ENCODE data around the gene PLPP7. TPM values are rescaled to one million over a fixed set of nuclear protein-coding genes. Genes with fewer than 3 reads are reported as not detected.
"Not testable (repeated sequence)": the region's sequence is repeated elsewhere in the genome, so short reads cannot be mapped to it uniquely, and the experiment has no call there.

The PLPP7 gene
- polyA plus RNA-seq, 1 of the 3 experiments (the other 2 are of a cell fraction): 8.6 TPM

DNA sequence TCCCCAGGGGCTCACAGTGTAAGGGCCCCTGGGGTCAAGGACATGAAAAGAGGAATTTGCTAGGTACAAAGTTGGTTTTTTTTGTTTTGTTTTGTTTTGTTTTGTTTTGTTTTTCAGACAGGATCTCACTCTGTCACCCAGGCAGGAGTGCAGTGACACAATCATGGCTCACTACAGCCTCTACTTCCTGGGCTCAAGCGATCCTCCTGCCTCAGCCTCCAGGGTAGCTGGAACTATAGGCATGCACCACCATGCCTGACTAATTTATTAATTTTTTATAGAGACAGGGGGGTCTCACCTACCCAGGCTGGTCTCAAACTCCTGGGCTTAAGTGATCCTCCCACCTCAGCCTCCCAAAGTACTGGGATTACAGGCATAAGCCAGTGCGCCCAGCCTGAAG lies 42.5 kb downstream of the PLPP7 start:
- H3K4me1 ChIP-seq (ENCODE audit: control insufficient read depth in 1 of 2, insufficient read depth in 2 of 2, low read depth in 1 of 2, low read length in 1 of 2); H3K79me2 ChIP-seq (ENCODE audit: insufficient read depth); H3K27ac ChIP-seq (ENCODE audit: low read depth in 2 of 2, low read length in 1 of 2); H3K9ac ChIP-seq; H3K27me3 ChIP-seq (ENCODE audit: insufficient read depth); H4K20me1 ChIP-seq (ENCODE audit: insufficient read depth); H3K4me3 ChIP-seq (ENCODE audit: low read depth in 2 of 2, low read length in 1 of 2); H3K9me2 ChIP-seq; H3K36me3 ChIP-seq (replicated peaks in 1 of 2; ENCODE audit: control insufficient read depth in 1 of 2, insufficient read depth in 2 of 2, low read length in 1 of 2); H3K9me3 ChIP-seq; DNase-seq; H3K4me2 ChIP-seq; POLR2A ChIA-PET; H3F3A ChIP-seq (replicated peaks; ENCODE audit: insufficient read depth); H2AFZ ChIP-seq (ENCODE audit: low read depth): not testable (repeated sequence)
- CTCF ChIA-PET: interaction anchor here (1.1 to 1.6 kb wide), 3 partner anchors 84 to 153 kb away, joined by 3 to 5 read pairs (median 3); no protein-coding TSS in a partner anchor
- WGBS (ENCODE audit: low lambda C conversion rate): 100% methylated on average over 2 of the region's 2 CpGs

DNA sequence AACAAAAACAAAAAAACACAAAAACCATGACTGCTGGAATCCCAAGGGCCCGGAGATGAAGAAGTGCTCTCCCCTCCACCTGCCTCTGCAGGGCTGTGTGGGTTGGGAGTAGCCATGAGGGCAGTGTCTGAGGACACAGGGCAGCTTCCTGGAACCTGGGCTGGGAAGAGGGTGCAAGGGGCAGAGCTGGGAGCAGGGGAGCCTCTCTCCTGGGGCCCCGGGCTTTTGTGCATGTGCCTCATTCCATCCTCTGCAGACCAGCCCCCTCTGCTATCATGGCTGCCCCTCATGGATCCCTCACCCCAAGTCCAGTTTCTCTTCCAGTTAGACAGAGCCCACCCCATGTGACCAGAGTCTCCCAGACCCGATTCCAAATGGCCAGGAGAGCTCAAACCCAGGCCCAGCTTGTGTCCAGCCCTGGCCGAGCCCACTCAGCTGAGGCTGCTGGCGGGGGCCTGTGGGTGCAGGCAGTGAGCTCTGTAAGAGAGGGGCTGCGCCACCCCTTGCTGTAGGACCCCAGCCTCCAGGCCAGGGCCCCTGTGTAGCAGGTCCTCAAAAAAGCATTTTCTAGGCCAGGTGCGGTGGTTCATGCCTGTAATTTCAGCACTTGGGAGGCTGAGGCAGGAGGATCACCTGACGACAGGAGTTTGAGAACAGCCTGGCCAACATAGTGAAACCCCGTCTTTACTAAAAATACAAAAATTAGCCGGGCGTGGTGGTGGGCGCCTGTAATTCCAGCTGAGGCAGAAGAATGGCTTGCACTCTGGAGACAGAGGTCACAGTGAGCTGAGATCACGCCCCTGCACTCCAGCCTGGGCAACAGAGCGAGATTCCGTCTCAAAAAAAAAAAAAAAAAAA lies 44.5 kb downstream of the PLPP7 start:
- no peaks in the 10 kb centered on the region for H3K27me3 ChIP-seq (ENCODE audit: insufficient read depth)
- no peak overlapping the region for H2AFZ ChIP-seq (ENCODE audit: low read depth)
- H3K9me2 ChIP-seq: no peaks in the 10 kb centered on the region
- H3K79me2 ChIP-seq (ENCODE audit: insufficient read depth): no peaks in the 10 kb centered on the region
- H3K36me3 ChIP-seq (replicated peaks in 1 of 2; ENCODE audit: control insufficient read depth in 1 of 2, insufficient read depth in 2 of 2, low read length in 1 of 2): no peaks in the 10 kb centered on the region
- WGBS (ENCODE audit: low lambda C conversion rate): 90% methylated on average over 11 of the region's 15 CpGs
- no peaks in the 10 kb centered on the region for H3F3A ChIP-seq (replicated peaks; ENCODE audit: insufficient read depth)
- TF ChIP-seq EP300 (IDR thresholded peaks at IDR 0.05; ENCODE audit: borderline replicate concordance in 1 of 2, low read depth in 1 of 2, low read length in 1 of 2) (no peak), EZH2phosphoT487 (IDR thresholded peaks at IDR 0.05; ENCODE audit: borderline replicate concordance, low read depth) (no peak), RAD21 (IDR thresholded peaks at IDR 0.05; ENCODE audit: low read length) (no peak), RFX5 (IDR thresholded peaks at IDR 0.05; ENCODE audit: low read length) (no peak), POLR2AphosphoS5 (IDR thresholded peaks at IDR 0.05; ENCODE audit: low read depth, low read length) (no peak), TAF1 (IDR thresholded peaks at IDR 0.05; ENCODE audit: borderline replicate concordance, low read depth, low read length) (no peak), ELF1 (IDR thresholded peaks at IDR 0.05) (no peak), SMC3 (IDR thresholded peaks at IDR 0.05; ENCODE audit: low read depth, low read length) (no peak), MXI1 (IDR thresholded peaks at IDR 0.05; ENCODE audit: low read depth, low read length) (no peak), SIN3A (IDR thresholded peaks at IDR 0.05; ENCODE audit: borderline replicate concordance, low read depth, low read length) (no peak), TEAD4 (IDR thresholded peaks at IDR 0.05; ENCODE audit: borderline replicate concordance, insufficient read depth) (no peak), TCF12 (IDR thresholded peaks at IDR 0.05) (no peak), YY1 (IDR thresholded peaks at IDR 0.05; ENCODE audit: low read depth) (no peak), FOXJ3 (CRISPR knock-in tag; IDR thresholded peaks at IDR 0.05) (no peak), FOSL2 (IDR thresholded peaks at IDR 0.05; ENCODE audit: borderline replicate concordance, low read depth) (no peak), RXRA (IDR thresholded peaks at IDR 0.05; ENCODE audit: borderline replicate concordance, low read depth) (no peak)
- TF ChIP-seq, protein P1, sequence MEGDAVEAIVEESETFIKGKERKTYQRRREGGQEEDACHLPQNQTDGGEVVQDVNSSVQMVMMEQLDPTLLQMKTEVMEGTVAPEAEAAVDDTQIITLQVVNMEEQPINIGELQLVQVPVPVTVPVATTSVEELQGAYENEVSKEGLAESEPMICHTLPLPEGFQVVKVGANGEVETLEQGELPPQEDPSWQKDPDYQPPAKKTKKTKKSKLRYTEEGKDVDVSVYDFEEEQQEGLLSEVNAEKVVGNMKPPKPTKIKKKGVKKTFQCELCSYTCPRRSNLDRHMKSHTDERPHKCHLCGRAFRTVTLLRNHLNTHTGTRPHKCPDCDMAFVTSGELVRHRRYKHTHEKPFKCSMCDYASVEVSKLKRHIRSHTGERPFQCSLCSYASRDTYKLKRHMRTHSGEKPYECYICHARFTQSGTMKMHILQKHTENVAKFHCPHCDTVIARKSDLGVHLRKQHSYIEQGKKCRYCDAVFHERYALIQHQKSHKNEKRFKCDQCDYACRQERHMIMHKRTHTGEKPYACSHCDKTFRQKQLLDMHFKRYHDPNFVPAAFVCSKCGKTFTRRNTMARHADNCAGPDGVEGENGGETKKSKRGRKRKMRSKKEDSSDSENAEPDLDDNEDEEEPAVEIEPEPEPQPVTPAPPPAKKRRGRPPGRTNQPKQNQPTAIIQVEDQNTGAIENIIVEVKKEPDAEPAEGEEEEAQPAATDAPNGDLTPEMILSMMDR (IDR thresholded peaks at IDR 0.05): no peak
- TF ChIP-seq, protein P2, sequence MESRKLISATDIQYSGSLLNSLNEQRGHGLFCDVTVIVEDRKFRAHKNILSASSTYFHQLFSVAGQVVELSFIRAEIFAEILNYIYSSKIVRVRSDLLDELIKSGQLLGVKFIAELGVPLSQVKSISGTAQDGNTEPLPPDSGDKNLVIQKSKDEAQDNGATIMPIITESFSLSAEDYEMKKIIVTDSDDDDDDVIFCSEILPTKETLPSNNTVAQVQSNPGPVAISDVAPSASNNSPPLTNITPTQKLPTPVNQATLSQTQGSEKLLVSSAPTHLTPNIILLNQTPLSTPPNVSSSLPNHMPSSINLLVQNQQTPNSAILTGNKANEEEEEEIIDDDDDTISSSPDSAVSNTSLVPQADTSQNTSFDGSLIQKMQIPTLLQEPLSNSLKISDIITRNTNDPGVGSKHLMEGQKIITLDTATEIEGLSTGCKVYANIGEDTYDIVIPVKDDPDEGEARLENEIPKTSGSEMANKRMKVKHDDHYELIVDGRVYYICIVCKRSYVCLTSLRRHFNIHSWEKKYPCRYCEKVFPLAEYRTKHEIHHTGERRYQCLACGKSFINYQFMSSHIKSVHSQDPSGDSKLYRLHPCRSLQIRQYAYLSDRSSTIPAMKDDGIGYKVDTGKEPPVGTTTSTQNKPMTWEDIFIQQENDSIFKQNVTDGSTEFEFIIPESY (IDR thresholded peaks at IDR 0.05; ENCODE audit: borderline replicate concordance, low read depth): no peak
- H3K27ac ChIP-seq (ENCODE audit: low read depth in 2 of 2, low read length in 1 of 2): no peak overlapping the region
- ChIA-PET POLR2A (no interaction called here), CTCF (interaction anchor here (0.8 to 4.7 kb wide), 7 partner anchors 9 to 276 kb away, joined by 3 to 192 read pairs (median 4); partner anchors contain the start of gene PLPP7)
- H3K4me3 ChIP-seq (ENCODE audit: low read depth in 2 of 2, low read length in 1 of 2): no peak overlapping the region
- H3K9me3 ChIP-seq: no peaks in the 10 kb centered on the region
- H3K9ac ChIP-seq: no peak overlapping the region
- no peaks in the 10 kb centered on the region for H4K20me1 ChIP-seq (ENCODE audit: insufficient read depth)
- no peak overlapping the region for H3K4me2 ChIP-seq
- DNase-seq: no peak
- H3K4me1 ChIP-seq (ENCODE audit: control insufficient read depth in 1 of 2, insufficient read depth in 2 of 2, low read depth in 1 of 2, low read length in 1 of 2): peaks cover 0 to 6% of the 10 kb centered on the region in 2 experiments; a peak in 1 of 4 replicates

Measured in SK-N-SH (cell line).